ENCODE results near the gene ITPKB.

The ITPKB gene

DNA sequence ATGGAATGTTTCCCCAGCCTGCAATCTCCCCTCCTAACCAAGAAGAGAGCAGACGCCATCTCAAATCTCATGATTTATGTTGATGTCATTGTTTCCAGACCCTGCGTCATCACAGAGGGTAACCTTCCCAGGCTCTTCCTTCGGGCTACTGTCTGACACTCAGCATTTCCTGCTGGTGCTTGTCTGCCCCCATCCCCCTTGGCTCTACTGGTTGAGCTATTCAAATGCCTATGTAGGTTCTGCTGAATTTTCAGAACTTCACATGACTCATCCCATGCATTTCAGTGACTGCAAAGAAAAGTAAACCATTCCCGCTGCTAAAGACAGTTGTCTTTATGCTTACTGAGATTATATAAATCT is 24.8 kb upstream of the ITPKB start:
- peaks cover 12% of the 10 kb centered on the region for H3K27me3 Mint-ChIP-seq (ENCODE audit: low read depth)
- TF ChIP-seq CTCF (IDR thresholded peaks at IDR 0.05; ENCODE audit: unreplicated experiment in 3 of 3): no peak
- H3K4me3 Mint-ChIP-seq: no peak overlapping the region
- no peaks in the 10 kb centered on the region for H3K36me3 Mint-ChIP-seq (ENCODE audit: low read depth)
- no peak overlapping the region for H3K27ac Mint-ChIP-seq
- no peaks in the 10 kb centered on the region for H3K9me3 Mint-ChIP-seq
- no peaks in the 10 kb centered on the region for H3K4me1 Mint-ChIP-seq

GRCh38 chr1:226762988-226763904 is 24.2 kb upstream of the ITPKB start:
- no peak overlapping the region for H3K27ac Mint-ChIP-seq
- H3K27me3 Mint-ChIP-seq (ENCODE audit: low read depth): peaks cover 12% of the 10 kb centered on the region
- TF ChIP-seq CTCF (IDR thresholded peaks at IDR 0.05; ENCODE audit: unreplicated experiment in 3 of 3): no peak
- no peaks in the 10 kb centered on the region for H3K36me3 Mint-ChIP-seq (ENCODE audit: low read depth)
- H3K4me1 Mint-ChIP-seq: no peaks in the 10 kb centered on the region
- no peaks in the 10 kb centered on the region for H3K9me3 Mint-ChIP-seq
- no peak overlapping the region for H3K4me3 Mint-ChIP-seq

DNA sequence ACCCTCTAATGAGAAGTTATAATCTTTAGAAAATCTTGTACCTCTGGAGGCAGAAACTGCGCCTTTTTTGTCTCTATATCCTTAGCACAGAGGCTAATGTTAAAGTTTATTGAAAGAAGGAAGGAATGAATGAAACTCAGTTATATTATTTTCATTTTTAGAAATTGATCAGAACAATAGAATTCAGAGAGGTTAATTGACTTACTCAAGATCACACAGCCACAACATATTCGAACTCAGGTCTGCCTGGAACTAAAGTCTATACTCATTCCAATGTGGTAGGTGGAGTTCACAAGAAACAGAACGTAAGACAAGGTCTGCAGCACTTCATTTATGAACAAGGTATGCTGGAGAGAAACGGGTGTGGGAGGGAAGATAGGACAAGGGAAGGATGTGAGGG is 23.0 kb upstream of the ITPKB start:
- Mint-ChIP-seq H3K27me3 (ENCODE audit: low read depth) (peaks cover 12% of the 10 kb centered on the region), H3K4me1 (no peaks in the 10 kb centered on the region), H3K4me3 (no peak overlapping the region), H3K36me3 (ENCODE audit: low read depth) (no peaks in the 10 kb centered on the region), H3K9me3 (no peaks in the 10 kb centered on the region), H3K27ac (no peak overlapping the region)
- no peak for TF ChIP-seq CTCF (IDR thresholded peaks at IDR 0.05; ENCODE audit: unreplicated experiment in 3 of 3)

DNA sequence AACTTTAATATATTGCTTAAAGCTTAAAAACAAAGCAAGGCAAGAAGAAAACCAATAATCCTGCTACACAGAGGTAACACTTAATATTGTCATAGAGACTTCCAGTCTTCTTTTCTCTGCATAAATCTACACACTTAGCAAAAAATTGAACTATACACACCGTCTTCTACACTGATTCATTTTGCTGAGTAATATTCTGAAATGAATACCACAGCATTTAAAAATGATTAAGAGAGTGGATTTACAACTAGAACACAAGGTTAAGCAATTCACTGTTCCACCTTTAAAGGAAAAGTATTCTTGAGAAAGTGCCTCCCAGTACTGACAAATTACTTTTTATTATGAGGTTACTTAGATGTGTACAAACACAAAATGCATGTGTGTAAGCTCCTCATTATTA is 22.2 kb upstream of the ITPKB start:
- Mint-ChIP-seq H3K36me3 (ENCODE audit: low read depth) (no peaks in the 10 kb centered on the region), H3K27me3 (ENCODE audit: low read depth) (peaks cover 12% of the 10 kb centered on the region), H3K4me1 (no peaks in the 10 kb centered on the region), H3K4me3 (no peak overlapping the region), H3K27ac (no peak overlapping the region), H3K9me3 (no peaks in the 10 kb centered on the region)
- no peak for TF ChIP-seq CTCF (IDR thresholded peaks at IDR 0.05; ENCODE audit: unreplicated experiment in 3 of 3)

DNA sequence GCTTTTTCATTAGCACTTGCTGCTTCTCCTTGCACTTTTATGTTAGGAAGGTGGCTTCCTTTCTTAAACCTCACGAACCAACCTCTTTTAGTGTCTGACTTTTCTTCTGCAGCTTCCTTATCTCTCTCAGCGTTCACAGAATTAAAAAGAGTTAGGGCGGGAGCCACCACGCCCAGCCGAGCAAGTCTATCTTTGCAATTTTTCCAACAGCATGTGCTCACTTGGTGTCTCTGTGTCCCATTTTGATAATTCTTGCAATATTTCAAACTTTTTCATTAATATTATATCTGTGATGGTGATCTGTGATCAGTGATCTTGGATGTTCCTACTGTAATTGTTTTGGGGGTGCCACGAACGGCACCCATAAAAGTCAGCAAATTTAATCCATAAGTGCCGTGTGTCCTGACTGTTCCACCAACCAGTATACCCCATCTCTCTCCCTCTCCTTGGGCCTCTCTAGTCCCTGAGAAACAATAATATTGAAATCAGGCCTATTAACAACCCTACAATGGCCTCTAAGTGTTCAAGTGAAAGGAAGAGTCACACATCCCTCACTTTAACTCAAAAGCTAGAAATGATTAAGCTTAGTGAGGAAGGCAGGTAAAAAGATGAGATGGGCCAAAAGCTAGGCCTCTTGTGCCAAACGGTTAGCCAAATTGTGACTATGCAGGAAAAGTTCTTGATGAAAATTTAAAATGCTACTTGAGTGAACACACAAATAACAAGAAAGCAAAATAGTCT is 15.9 kb upstream of the ITPKB start:
- no peaks in the 10 kb centered on the region for H3K4me1 Mint-ChIP-seq
- no peak overlapping the region for H3K27ac Mint-ChIP-seq
- no peak for TF ChIP-seq CTCF (IDR thresholded peaks at IDR 0.05; ENCODE audit: unreplicated experiment in 3 of 3)
- H3K27me3 Mint-ChIP-seq (ENCODE audit: low read depth): peaks cover 3% of the 10 kb centered on the region
- H3K4me3 Mint-ChIP-seq: no peak overlapping the region
- no peaks in the 10 kb centered on the region for H3K9me3 Mint-ChIP-seq
- no peaks in the 10 kb centered on the region for H3K36me3 Mint-ChIP-seq (ENCODE audit: low read depth)
